Astrocyte of the cerebellum (primary cell): ENCODE measurements around the gene LPCAT1.

Source experiments
- DNase-seq: peaks from one replicate; pipeline ENCODE4 v3.0.0-alpha.2; 2011; ENCODE audit warnings: low read depth
- H3K4me3 ChIP-seq: 2 replicates; pipeline ENCODE4 v1.5.1; 2011; ENCODE audit warnings: mild to moderate bottlenecking, low read depth, low read length, moderate library complexity
- CTCF ChIP-seq: IDR thresholded peaks from 2 replicates; pipeline ENCODE4 v1.5.1; 2012; ENCODE audit warnings: low read length, low read depth, moderate library complexity, mild to moderate bottlenecking; ENCODE audit errors: missing control alignments
- in situ Hi-C: cut with HindIII; loops from 2 replicates; pipeline ENCODE4 v1.10.0; 2017; ENCODE audit warnings: low sequenced_read_pairs

LPCAT1 gene

GRCh38 chr5:1416856-1417469, 106.8 kb downstream of the LPCAT1 start:
- in situ Hi-C loops = no loop called here

GRCh38 chr5:1415626-1416360, 108.0 kb downstream of the LPCAT1 start:
- TF ChIP-seq CTCF = no peak
- in situ Hi-C loops = no loop called here
- H3K4me3 ChIP-seq = no peak overlapping the region
- DNase-seq = no peak

More at GRCh38 chr5:1416856-1417469, 106.8 kb downstream of the LPCAT1 start:
- TF ChIP-seq CTCF = no peak
- no peak for DNase-seq
- H3K4me3 ChIP-seq = no peak overlapping the region

GRCh38 chr5:1415059-1415425, 108.7 kb downstream of the LPCAT1 start:
- in situ Hi-C loops = no loop called here
- no peak for TF ChIP-seq CTCF
- H3K4me3 ChIP-seq = no peak overlapping the region
- no peak for DNase-seq

GRCh38 chr5:1414311-1415058, 109.3 kb downstream of the LPCAT1 start:
- DNase-seq = no peak
- in situ Hi-C loops = loop anchor here (5.0 kb wide), 1 partner anchor 97 kb away; no protein-coding TSS in a partner anchor
- TF ChIP-seq CTCF = no peak
- no peak overlapping the region for H3K4me3 ChIP-seq

GRCh38 chr5:1413611-1414241, 110.0 kb downstream of the LPCAT1 start:
- no peak for DNase-seq
- no peak overlapping the region for H3K4me3 ChIP-seq
- no peak for TF ChIP-seq CTCF
- in situ Hi-C loops = loop anchor here (5.0 kb wide), 1 partner anchor 96 kb away; no protein-coding TSS in a partner anchor

- no peak for TF ChIP-seq CTCF
- H3K4me3 ChIP-seq = no peak overlapping the region
- in situ Hi-C loops = loop anchor here (5.0 kb wide), 1 partner anchor 96 kb away; no protein-coding TSS in a partner anchor
- DNase-seq = no peak
Measured at GRCh38 chr5:1413211-1413610, 110.5 kb downstream of the LPCAT1 start.
